HG02852 (cell line): ENCODE data around the gene SYNCRIP.
"Not testable (repeated sequence)": the region's sequence is repeated elsewhere in the genome, so short reads cannot be mapped to it uniquely, and the experiment has no call there.

Source experiments
- ATAC-seq: cut with Tn5 transposase; IDR thresholded peaks from one replicate; pipeline ENCODE4 v1.9.1; 2021; ENCODE audit warnings: mild to moderate bottlenecking, moderate library complexity; ENCODE audit not compliant: unreplicated experiment

SYNCRIP gene

DNA sequence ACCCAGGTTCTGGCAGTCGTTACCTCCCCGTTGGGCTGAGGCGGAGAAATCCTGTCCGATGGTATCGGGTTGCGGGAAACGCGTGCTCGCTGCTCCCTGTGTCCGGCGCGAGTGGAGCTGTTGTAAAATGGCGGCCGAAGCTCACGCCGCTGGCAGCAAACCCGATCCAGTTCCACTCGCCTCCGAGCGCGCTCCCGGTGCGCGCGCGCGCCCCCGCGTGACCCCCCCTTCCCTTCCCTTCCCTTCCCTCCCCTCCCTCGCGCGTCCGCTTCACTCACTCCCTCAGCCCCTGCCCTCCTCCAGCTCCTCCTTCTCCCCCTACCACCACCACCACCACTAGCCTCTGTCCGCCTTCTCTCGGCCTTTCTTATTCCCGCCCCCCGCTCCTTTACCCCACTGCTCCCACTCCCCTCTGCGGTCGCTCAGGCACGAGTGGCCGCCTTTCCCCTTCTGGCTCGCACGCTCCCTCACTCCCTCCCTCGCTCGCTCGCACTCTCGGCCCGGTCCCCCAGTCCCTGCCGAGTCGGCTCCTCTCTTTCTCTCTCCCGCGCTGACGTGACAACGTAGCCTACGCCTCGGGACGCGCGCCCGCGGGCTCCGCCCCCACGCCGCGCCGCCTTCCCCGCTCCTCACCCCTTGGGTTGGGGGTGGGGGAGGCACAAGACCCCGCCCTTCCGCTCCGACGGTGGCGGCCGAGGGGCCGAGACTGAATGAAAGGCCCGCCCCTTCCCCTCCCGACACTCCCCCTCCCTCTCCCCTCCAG is at the start of gene SYNCRIP:
SYNCRIP (minus strand) TSS at position 113 of the 763 bp plus-strand sequence. CDS start 1,447 bp downstream, outside the sequence.
- ATAC-seq, result peak; percentile 72

DNA sequence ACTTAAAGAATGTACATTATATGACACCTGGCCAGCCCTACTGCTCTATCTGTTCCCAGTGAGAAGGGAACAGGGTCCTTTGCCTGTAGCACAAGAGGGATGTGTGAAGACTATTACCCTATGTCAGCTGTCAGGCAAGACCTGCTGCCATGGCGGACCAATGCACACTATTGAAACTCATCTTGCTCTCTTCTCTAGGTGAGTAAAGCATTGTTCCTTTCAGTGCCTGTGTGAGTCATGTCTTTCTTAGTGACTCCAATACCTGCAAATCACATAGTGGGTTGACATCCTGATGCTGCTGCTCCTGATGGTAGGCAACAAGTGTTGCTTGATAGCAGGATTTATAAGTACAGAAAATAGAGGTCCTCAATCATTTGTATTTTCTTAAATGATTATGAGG is 48.8 kb upstream of the SYNCRIP start:
- no peak for ATAC-seq

- no peak for ATAC-seq
Measured at GRCh38 chr6:85690071-85690470, 47.4 kb upstream of the SYNCRIP start.

- ATAC-seq, result peak; percentile 93
Measured at GRCh38 chr6:85685713-85686112, 43.0 kb upstream of the SYNCRIP start.

DNA sequence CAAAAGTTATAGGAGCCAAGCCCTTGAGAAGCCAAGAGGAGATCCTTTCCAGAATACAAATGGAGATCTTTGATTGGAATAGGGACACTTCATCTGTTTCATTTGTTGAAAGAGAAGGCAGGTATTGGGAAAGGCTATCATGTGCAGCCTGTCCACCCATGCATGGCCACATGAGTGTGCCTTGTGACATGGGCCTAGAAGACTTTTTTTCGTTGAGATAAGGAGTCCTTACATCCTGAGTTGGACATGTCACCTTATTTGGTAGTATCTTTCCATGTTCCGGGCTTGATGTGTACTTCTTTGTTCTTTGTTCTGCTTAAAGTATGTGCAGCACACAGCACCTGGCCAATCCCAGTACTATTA is 42.1 kb upstream of the SYNCRIP start:
- no peak for ATAC-seq

DNA sequence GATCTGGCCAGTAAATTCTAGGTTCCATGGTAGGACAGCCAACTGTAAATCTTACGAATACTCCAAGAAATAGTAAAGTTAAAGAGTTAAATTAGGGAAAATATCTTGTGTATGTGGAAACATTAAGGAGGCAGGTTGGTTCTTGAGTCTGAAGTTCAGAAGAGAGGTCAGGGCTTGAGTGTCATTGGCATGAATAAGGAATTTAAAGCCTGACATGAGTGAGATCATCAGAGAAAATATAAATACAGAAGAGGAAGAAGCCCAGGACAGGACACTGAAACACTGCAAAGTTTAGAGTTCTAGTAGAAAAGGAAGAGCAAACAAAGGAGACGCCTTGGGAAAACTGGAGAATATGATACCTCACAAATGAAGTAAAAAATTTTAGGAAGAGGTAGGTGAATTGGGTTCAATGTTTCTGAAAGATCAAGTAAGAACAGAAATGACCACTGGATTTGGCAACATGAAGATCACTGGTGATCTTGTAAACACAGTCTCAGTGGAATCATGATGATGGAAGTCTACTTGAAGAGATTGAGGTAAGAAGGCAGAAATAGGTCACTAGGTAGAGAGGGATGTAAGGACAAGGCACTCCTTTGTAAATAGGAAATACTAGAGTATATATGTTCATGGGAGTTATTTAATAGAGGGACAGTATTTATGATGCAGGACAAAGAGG is 41.6 kb upstream of the SYNCRIP start:
- no peak for ATAC-seq

DNA sequence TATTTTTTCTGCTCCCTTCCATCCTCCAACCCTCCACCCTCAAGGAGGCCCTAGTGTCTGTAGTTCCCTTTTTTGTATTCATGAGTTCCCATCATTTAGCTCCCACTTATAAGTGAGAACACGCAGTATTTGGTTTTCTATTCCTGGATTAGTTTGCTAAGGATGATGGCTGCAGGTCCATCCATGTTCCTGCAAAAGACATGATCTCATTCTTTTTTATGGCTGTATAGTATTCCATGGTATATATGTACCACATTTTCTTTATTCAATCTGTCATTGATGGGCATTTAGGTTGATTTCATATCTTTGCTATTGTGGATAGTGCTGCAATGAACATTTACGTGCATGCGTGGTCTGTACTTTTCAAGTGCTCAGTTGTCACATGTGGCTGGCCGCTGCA is 39.2 kb upstream of the SYNCRIP start:
- not testable (repeated sequence) for ATAC-seq

DNA sequence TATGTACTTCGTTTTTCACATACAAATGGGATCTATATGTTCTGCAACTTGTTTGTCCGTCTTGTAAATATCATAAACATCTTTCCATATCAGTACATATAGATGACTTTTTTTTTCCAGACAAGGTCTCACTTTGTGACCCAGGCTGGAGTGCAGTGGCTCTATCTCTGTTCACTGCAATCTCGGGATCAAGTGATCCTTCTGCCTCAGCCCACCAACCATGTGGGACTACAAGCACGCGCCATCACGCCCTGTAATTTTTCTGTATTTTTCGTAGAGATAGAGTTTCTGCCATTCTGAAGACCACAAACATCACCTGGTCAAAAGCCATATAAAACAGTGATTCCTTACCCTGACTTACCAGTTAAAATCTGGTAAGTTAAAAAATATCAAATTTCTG is 37.7 kb upstream of the SYNCRIP start:
- no peak for ATAC-seq

GRCh38 chr6:85679445-85680123 is 36.9 kb upstream of the SYNCRIP start:
- no peak for ATAC-seq

- ATAC-seq, result peak; percentile 82
Measured at GRCh38 chr6:85678602-85679444, 36.1 kb upstream of the SYNCRIP start.

DNA sequence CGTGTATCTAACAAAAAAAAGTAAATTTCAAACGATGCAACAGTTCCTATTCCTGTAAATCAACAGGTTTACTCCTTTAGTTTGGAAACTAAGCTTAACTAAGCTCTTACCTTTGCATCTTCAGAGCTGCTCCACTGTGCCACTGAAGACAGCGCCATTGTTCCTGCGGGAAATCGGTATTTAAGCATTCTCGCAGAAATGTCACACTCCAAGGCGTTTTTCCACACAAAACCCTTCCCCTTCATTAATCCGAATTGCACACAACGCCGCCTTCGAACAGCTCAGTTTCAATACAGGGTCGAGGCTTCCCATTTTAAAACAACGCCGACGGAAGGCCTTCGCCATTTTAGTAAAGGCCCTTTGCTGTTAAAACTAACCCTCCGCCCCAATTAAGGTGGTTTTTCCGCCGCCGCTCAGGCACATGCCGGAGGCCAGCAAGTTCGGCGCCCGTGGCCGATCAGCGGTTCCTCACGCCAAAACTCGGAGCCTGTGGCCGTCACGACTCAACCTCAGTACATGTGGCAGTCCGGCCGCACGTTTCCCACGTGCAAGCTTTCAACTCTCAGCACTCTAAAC is 35.4 kb upstream of the SYNCRIP start:
- ATAC-seq, result peak; percentile 8

- ATAC-seq, result no peak
Measured at GRCh38 chr6:85677234-85677956, 34.7 kb upstream of the SYNCRIP start.

- no peak for ATAC-seq
Measured at GRCh38 chr6:85676086-85676729, 33.5 kb upstream of the SYNCRIP start.

- ATAC-seq, result no peak
Measured at GRCh38 chr6:85675030-85675819, 32.5 kb upstream of the SYNCRIP start.

GRCh38 chr6:85674604-85675003 is 31.9 kb upstream of the SYNCRIP start:
- no peak for ATAC-seq

DNA sequence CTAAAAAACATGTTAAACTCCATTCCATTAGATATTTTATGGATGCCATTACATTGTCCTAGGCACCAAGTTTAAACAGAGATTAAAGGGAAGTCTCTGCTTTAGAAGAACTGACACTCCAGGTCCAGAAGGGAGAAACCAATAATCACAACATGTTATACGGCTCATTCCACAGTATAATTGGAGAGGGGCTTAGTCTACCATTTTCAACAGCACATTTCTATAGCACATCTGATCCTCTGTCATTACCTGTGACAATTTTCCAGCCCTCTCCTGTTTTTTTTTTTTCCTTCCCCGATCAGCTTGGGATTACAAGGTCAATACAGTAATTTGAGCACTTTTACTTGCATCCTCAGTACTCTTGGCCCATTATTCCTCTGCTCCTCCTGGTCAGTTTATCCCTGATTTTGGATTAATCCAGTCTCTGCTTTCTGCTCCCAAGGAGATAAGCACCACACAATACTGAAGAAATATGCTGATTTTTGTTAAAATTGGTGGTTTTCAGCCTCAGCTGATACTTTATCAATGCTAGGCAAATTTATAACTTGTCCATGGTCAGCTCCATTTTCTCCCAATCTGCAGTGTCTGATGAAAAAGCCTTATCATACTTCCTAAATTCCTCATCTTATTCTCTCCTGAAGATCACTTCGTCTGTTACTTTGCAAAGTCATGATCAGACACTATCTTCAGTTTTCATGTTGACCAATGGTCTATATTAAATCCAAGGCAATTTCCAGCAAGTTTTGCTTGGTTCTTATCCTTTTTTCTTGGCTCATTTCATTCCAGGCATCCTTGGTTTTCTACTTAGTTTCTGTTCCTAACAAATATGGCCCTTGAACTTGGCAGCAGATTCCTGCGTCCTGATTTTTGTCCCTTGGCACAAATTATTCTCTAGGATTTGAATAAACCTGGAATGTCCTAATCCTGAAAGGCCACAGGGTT is 30.8 kb upstream of the SYNCRIP start:
- no peak for ATAC-seq

DNA sequence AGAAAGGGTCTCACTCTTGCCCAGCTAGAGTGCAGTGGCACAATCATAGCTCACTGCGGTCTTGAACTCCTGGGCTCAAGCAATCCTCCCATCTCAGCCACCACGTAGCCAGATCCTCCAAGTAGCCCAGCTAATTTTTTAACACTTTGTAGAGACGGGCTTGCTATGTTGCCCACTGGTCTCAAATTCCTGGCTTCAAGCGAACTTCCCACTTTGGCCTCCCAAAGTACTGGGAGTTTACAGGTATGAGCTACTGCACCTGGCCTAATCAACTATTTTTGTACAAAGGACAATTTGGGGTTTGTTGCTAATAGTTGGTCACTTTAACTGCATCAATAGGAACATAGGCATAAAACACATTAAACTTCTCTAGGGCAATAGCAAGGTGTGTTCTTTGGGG is 29.9 kb upstream of the SYNCRIP start:
- ATAC-seq, result no peak

- no peak for ATAC-seq
Measured at GRCh38 chr6:85672050-85672449, 29.4 kb upstream of the SYNCRIP start.
